Effector memory CD8-positive, alpha-beta T cell (primary cell): ENCODE data around the gene FMOD.
A peak's percentile ranks its signal among the peaks of the same experiment; 100 is the strongest.

Experiments used
- ATAC-seq: fragments of 150-1000 bp; cut with Tn5 transposase; replicated peaks from 2 replicates; pipeline ENCODE4 v1.10.0; 2021; ENCODE audit warnings: mild to moderate bottlenecking, moderate library complexity
- DNase-seq, 3 experiments: peaks; one replicate each; pipeline ENCODE4 v3.0.0; 2021
- H3K27ac Mint-ChIP-seq, 2 donors: one replicate each; pipeline ENCODE4 v1.8.0; 2022; ENCODE audit warnings: mild to moderate bottlenecking in 2 of 2, mixed read lengths in 2 of 2, moderate library complexity in 2 of 2
- H3K27me3 Mint-ChIP-seq, 2 donors: one replicate each; pipeline ENCODE4 v1.8.0; 2022; ENCODE audit warnings: mixed read lengths in 2 of 2
- H3K36me3 Mint-ChIP-seq: one replicate; pipeline ENCODE4 v1.8.0; 2022; ENCODE audit warnings: mild to moderate bottlenecking, moderate library complexity, mixed read lengths; ENCODE audit not compliant: insufficient read depth
- H3K4me1 Mint-ChIP-seq, 2 donors: one replicate each; pipeline ENCODE4 v1.8.0; 2022; ENCODE audit warnings: low read depth in 2 of 2, mixed read lengths in 2 of 2
- H3K4me3 Mint-ChIP-seq, 2 donors: one replicate each; pipeline ENCODE4 v1.8.0; 2022; ENCODE audit warnings: mild to moderate bottlenecking in 2 of 2, mixed read lengths in 2 of 2, moderate library complexity in 2 of 2
- H3K9me3 Mint-ChIP-seq, 2 donors: one replicate each; pipeline ENCODE4 v1.8.0; 2022; ENCODE audit warnings: mixed read lengths in 2 of 2

The FMOD gene

GRCh38 chr1:203369666-203370065 lies 18.7 kb upstream of the FMOD start:
- DNase-seq: no peak
- no peak for ATAC-seq
- peaks cover 0 to 4% of the 10 kb centered on the region in 2 donors for H3K4me1 Mint-ChIP-seq
- no peak overlapping the region for H3K27ac Mint-ChIP-seq
- H3K9me3 Mint-ChIP-seq: no peaks in the 10 kb centered on the region
- H3K27me3 Mint-ChIP-seq: peaks cover 28 to 29% of the 10 kb centered on the region in 2 donors
- H3K36me3 Mint-ChIP-seq: no peaks in the 10 kb centered on the region
- H3K4me3 Mint-ChIP-seq: no peak overlapping the region

GRCh38 chr1:203368624-203369451 lies 17.9 kb upstream of the FMOD start:
- Mint-ChIP-seq H3K36me3 (no peaks in the 10 kb centered on the region), H3K27me3 (peaks cover 36 to 38% of the 10 kb centered on the region in 2 donors), H3K4me3 (no peak overlapping the region), H3K4me1 (peaks cover 0 to 4% of the 10 kb centered on the region in 2 donors), H3K27ac (no peak overlapping the region), H3K9me3 (no peaks in the 10 kb centered on the region)
- DNase-seq (no peak), ATAC-seq (no peak)

- no peak overlapping the region for H3K27ac Mint-ChIP-seq
- ATAC-seq: no peak
Measured at GRCh38 chr1:203367057-203367456, 16.1 kb upstream of the FMOD start.

GRCh38 chr1:203366476-203366875 lies 15.6 kb upstream of the FMOD start:
- H3K4me1 Mint-ChIP-seq: peaks cover 0 to 4% of the 10 kb centered on the region in 2 donors

More at GRCh38 chr1:203367057-203367456, 16.1 kb upstream of the FMOD start:
- Mint-ChIP-seq H3K4me3 (no peak overlapping the region), H3K27me3 (peaks cover 38 to 43% of the 10 kb centered on the region in 2 donors), H3K4me1 (peaks cover 0 to 4% of the 10 kb centered on the region in 2 donors), H3K9me3 (no peaks in the 10 kb centered on the region), H3K36me3 (no peaks in the 10 kb centered on the region)
- DNase-seq: no peak

GRCh38 chr1:203364806-203365205 lies 13.9 kb upstream of the FMOD start:
- Mint-ChIP-seq H3K27me3 (peaks cover 50 to 57% of the 10 kb centered on the region in 2 donors), H3K9me3 (no peaks in the 10 kb centered on the region)

More at GRCh38 chr1:203366476-203366875, 15.6 kb upstream of the FMOD start:
- Mint-ChIP-seq H3K9me3 (no peaks in the 10 kb centered on the region), H3K4me3 (no peak overlapping the region), H3K27ac (no peak overlapping the region), H3K27me3 (peaks cover 41 to 47% of the 10 kb centered on the region in 2 donors), H3K36me3 (no peaks in the 10 kb centered on the region)
- ATAC-seq: no peak
- no peak for DNase-seq

GRCh38 chr1:203364094-203364801 lies 13.3 kb upstream of the FMOD start:
- ATAC-seq: no peak
- DNase-seq: no peak
- Mint-ChIP-seq H3K27ac (no peak overlapping the region), H3K36me3 (no peaks in the 10 kb centered on the region), H3K4me3 (no peak overlapping the region), H3K27me3 (peaks cover 50 to 62% of the 10 kb centered on the region in 2 donors), H3K9me3 (no peaks in the 10 kb centered on the region), H3K4me1 (peaks cover 0 to 4% of the 10 kb centered on the region in 2 donors)

More at GRCh38 chr1:203364806-203365205, 13.9 kb upstream of the FMOD start:
- Mint-ChIP-seq H3K36me3 (no peaks in the 10 kb centered on the region), H3K27ac (no peak overlapping the region), H3K4me1 (peaks cover 0 to 4% of the 10 kb centered on the region in 2 donors), H3K4me3 (no peak overlapping the region)
- DNase-seq: no peak
- ATAC-seq: no peak

- Mint-ChIP-seq H3K27ac (no peak overlapping the region), H3K4me3 (no peak overlapping the region), H3K27me3 (peaks cover 57 to 78% of the 10 kb centered on the region in 2 donors), H3K9me3 (no peaks in the 10 kb centered on the region), H3K4me1 (peaks cover 0 to 4% of the 10 kb centered on the region in 2 donors), H3K36me3 (no peaks in the 10 kb centered on the region)
- ATAC-seq (no peak), DNase-seq (no peak)
Measured at GRCh38 chr1:203362720-203363025, 11.8 kb upstream of the FMOD start.

- H3K4me3 Mint-ChIP-seq: no peak overlapping the region
- H3K27me3 Mint-ChIP-seq: peaks cover 59 to 84% of the 10 kb centered on the region in 2 donors
- no peaks in the 10 kb centered on the region for H3K9me3 Mint-ChIP-seq
- ATAC-seq (peak; percentile 27), DNase-seq (no peak)
- H3K36me3 Mint-ChIP-seq: no peaks in the 10 kb centered on the region
- no peak overlapping the region for H3K27ac Mint-ChIP-seq
- peaks cover 0 to 4% of the 10 kb centered on the region in 2 donors for H3K4me1 Mint-ChIP-seq
Measured at GRCh38 chr1:203361945-203362719, 11.2 kb upstream of the FMOD start.

- no peaks in the 10 kb centered on the region for H3K36me3 Mint-ChIP-seq
- DNase-seq (no peak), ATAC-seq (no peak)
- no peaks in the 10 kb centered on the region for H3K9me3 Mint-ChIP-seq
- H3K4me1 Mint-ChIP-seq: peaks cover 0 to 4% of the 10 kb centered on the region in 2 donors
- H3K4me3 Mint-ChIP-seq: no peak overlapping the region
- no peak overlapping the region for H3K27ac Mint-ChIP-seq
- H3K27me3 Mint-ChIP-seq: peaks cover 72 to 85% of the 10 kb centered on the region in 2 donors
Measured at GRCh38 chr1:203360547-203361185, 9.7 kb upstream of the FMOD start.

GRCh38 chr1:203359010-203359571 lies 8.2 kb upstream of the FMOD start:
- no peak for DNase-seq
- Mint-ChIP-seq H3K36me3 (no peaks in the 10 kb centered on the region), H3K27me3 (peaks cover 72 to 83% of the 10 kb centered on the region in 2 donors), H3K4me1 (no peaks in the 10 kb centered on the region), H3K9me3 (no peaks in the 10 kb centered on the region), H3K27ac (no peak overlapping the region), H3K4me3 (no peak overlapping the region)
- no peak for ATAC-seq

GRCh38 chr1:203354246-203354645 lies 3.3 kb upstream of the FMOD start:
- DNase-seq (no peak), ATAC-seq (no peak)
- peaks cover 85 to 91% of the 10 kb centered on the region in 2 donors for H3K27me3 Mint-ChIP-seq
- no peaks in the 10 kb centered on the region for H3K9me3 Mint-ChIP-seq
- peaks cover 0 to 1% of the 10 kb centered on the region in 2 donors for H3K4me1 Mint-ChIP-seq
- H3K27ac Mint-ChIP-seq: no peak overlapping the region
- H3K36me3 Mint-ChIP-seq: peaks cover 7% of the 10 kb centered on the region
- no peak overlapping the region for H3K4me3 Mint-ChIP-seq

GRCh38 chr1:203353486-203353885 lies 2.6 kb upstream of the FMOD start:
- no peaks in the 10 kb centered on the region for H3K9me3 Mint-ChIP-seq
- H3K36me3 Mint-ChIP-seq: peaks cover 7% of the 10 kb centered on the region
- peaks cover 81 to 89% of the 10 kb centered on the region in 2 donors for H3K27me3 Mint-ChIP-seq
- H3K27ac Mint-ChIP-seq: no peak overlapping the region
- DNase-seq (no peak), ATAC-seq (no peak)
- H3K4me3 Mint-ChIP-seq: no peak overlapping the region
- H3K4me1 Mint-ChIP-seq: peaks cover 0 to 1% of the 10 kb centered on the region in 2 donors
